PC-9 (cell line): Measurements from ENCODE around the gene RHBDL1. TPM values are rescaled to one million over a fixed set of nuclear protein-coding genes. Genes with fewer than 3 reads are reported as not detected.

Experiments used
- Bru-seq: library from RNA; stranded (reverse); fragments of 400-500 nt; gene quantifications from one replicate; lab custom pipeline; 2021; lab: Mats Ljungman, UMichigan
- BruChase-seq, 2 experiments: library from RNA; stranded (reverse); fragments of 400-500 nt; gene quantifications; one replicate each; lab custom pipeline; 2021; lab: Mats Ljungman, UMichigan
- BruUV-seq: library from RNA; stranded (reverse); fragments of 400-500 nt; replicated peaks from 2 replicates; lab custom pipeline; 2021; lab: Mats Ljungman, UMichigan
- CTCF ChIA-PET: fragments of 300-600 bp; sonication (Branson Sonifier 250); formaldehyde crosslinking; loops from one replicate; lab custom pipeline; 2022; ENCODE audit warnings: antibody characterized with exemption; lab: Charles Lee
- POLR2A ChIA-PET: fragments of 300-600 bp; sonication (Branson Sonifier 250); formaldehyde crosslinking; loops from one replicate; lab custom pipeline; 2022; ENCODE audit warnings: antibody characterized with exemption; ENCODE audit not compliant: unreplicated experiment; lab: Charles Lee
- DNase-seq, 2 experiments: peaks; one replicate each; pipeline versions ENCODE4 v3.0.0 to v3.0.0-alpha.2; 2015 to 2022; ENCODE audit warnings: mixed read lengths in 1 of 2
- H2AFZ ChIP-seq: fragments of 200-600 bp; sonication (generic); 2 replicates; pipeline ENCODE4 v1.8.1; 2017; ENCODE audit warnings: antibody characterized with exemption
- H3F3A ChIP-seq: fragments of 200-600 bp; sonication (generic); 2 replicates; pipeline ENCODE4 v1.8.1; 2017; ENCODE audit warnings: antibody characterized with exemption, mild to moderate bottlenecking, low read depth; ENCODE audit not compliant: insufficient read depth
- H3K27ac ChIP-seq: fragments of 200-600 bp; sonication (generic); 2 replicates; pipeline ENCODE4 v1.6.1; 2016; ENCODE audit warnings: mixed run types
- H3K27me3 ChIP-seq: fragments of 200-600 bp; sonication (generic); 2 replicates; pipeline ENCODE4 v1.6.1; 2016; ENCODE audit warnings: low read depth, mixed run types; ENCODE audit not compliant: insufficient read depth
- H3K36me3 ChIP-seq: fragments of 200-600 bp; sonication (generic); 2 replicates; pipeline ENCODE4 v1.6.1; 2016; ENCODE audit warnings: low read depth, mixed run types
- H3K4me1 ChIP-seq: fragments of 200-600 bp; sonication (generic); replicated peaks from 2 replicates; pipeline ENCODE4 v1.6.1; 2016; ENCODE audit warnings: mixed run types; ENCODE audit not compliant: insufficient read depth
- H3K4me2 ChIP-seq: fragments of 200-600 bp; sonication (generic); 2 replicates; pipeline ENCODE4 v1.6.1; 2017; ENCODE audit warnings: mixed run types
- H3K4me3 ChIP-seq: fragments of 200-600 bp; sonication (generic); 2 replicates; pipeline ENCODE4 v1.6.1; 2016; ENCODE audit warnings: mixed run types
- H3K79me2 ChIP-seq: fragments of 200-600 bp; sonication (generic); 2 replicates; pipeline ENCODE4 v1.6.1; 2017; ENCODE audit warnings: low read depth, mixed run types
- H3K9me2 ChIP-seq: fragments of 200-600 bp; sonication (generic); 2 replicates; pipeline ENCODE4 v1.8.1; 2017; ENCODE audit warnings: mild to moderate bottlenecking; ENCODE audit not compliant: insufficient read depth
- H3K9me3 ChIP-seq: fragments of 200-600 bp; sonication (generic); 2 replicates; pipeline ENCODE4 v1.8.1; 2016; ENCODE audit warnings: low read depth; ENCODE audit not compliant: insufficient read depth
- H4K20me1 ChIP-seq: fragments of 200-600 bp; sonication (generic); 2 replicates; pipeline ENCODE4 v1.8.1; 2017; ENCODE audit not compliant: insufficient read depth
- EZH2 ChIP-seq: fragments of 200-600 bp; sonication (generic); IDR thresholded peaks from 2 replicates; pipeline ENCODE4 v1.8.0; 2017; ENCODE audit warnings: antibody characterized with exemption, low read depth
- intact Hi-C: fragments of 100-400 bp; cut with micrococcal nuclease; formaldehyde crosslinking; loops from one replicate; pipeline ENCODE4 v1.10.0; 2022; ENCODE audit not compliant: unreplicated experiment
- long read RNA-seq: library from polyadenylated mRNA; stranded (forward); transcript quantifications from one replicate; pipeline ENCODE4 v2.0.0, GENCODE V29; 2022
- total RNA-seq: library from RNA; stranded (reverse); gene quantifications from 2 replicates; pipeline ENCODE4 v1.2.3, GENCODE V29; 2021
- TF ChIP-seq, protein P1 (sequence below): fragments of 200-600 bp; sonication (generic); conservative IDR thresholded peaks from 2 replicates; pipeline ENCODE4 v1.6.1; 2017; ENCODE audit warnings: mixed run types, antibody characterized with exemption, mild to moderate bottlenecking, moderate library complexity

The RHBDL1 gene
- total RNA-seq (18.1 and 19.9 TPM in 2 replicates), Bru-seq, nascent RNA (percentile 44 among the genes with signal in this experiment), BruChase-seq, experiment 1, labeled RNA remaining after a 2-hour chase (percentile 63 among the genes with signal in this experiment), BruChase-seq, experiment 2, labeled RNA remaining after a 6-hour chase (percentile 81 among the genes with signal in this experiment)
- long read RNA-seq, partial matches to known transcripts: 5 of 5 reads
- long read RNA-seq, other reads (novel, unspliced or antisense): 0 of 5 reads

DNA sequence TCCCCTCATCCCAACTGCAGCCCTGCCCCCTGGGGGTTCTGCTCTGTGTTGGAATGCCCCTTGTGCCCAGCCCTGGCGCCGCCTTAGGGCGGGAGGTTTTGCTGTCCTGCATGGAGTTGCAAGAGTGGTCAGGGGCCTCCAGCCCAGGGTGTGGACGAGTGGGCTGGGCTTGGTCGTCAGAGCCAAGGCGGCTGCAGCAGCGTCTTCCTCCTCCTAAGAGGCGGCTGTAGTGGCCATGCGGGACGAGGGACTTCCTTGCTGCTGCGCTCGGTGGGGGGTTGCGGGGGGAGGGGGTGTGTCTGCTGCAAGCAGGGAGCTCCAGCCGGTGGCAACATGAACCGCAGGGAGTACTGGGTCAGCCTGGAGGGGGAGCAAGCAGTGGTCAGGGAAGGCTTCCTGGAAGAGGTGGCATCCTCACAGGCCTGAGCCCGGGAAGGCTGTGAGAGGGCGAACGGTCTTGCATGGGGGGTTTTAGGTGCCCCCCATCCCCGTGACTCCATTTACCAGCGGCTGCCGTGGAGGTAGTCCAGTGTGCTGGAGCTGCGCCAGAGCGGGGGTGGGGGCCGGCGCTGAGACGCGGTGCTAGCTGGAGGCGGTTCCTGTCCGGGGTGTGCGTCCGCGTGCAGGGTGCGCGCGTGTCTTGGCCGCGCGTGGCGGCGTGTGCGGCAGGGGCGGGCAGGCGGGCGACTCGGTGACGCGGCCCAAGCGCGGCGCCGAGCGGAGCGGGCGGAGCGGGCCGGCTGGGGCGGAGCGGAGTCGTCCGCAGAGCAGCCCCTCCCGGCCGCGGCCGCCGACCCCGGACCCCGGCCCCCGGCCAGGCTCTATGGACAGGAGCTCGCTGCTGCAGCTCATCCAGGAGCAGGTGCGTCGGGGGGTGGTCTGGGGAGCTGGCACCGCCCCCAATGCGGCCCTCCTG lies at the start of gene RHBDL1:
RHBDL1 (plus strand) TSS at position 704 of the 916 bp plus-strand sequence; CDS start at position 824, 120 bp downstream.
- no peak for DNase-seq
- H2AFZ ChIP-seq: no peak within 1 kb of the TSS
- no peaks in the 10 kb centered on the region for H3K9me3 ChIP-seq
- intact Hi-C loops: no loop called here
- ChIA-PET CTCF (interaction anchor here (1.1 kb wide), 1 partner anchor 15 kb away, joined by 4 read pairs; no protein-coding TSS in a partner anchor), POLR2A (no interaction called here)
- TF ChIP-seq EZH2: no peak
- TF ChIP-seq, protein P1, sequence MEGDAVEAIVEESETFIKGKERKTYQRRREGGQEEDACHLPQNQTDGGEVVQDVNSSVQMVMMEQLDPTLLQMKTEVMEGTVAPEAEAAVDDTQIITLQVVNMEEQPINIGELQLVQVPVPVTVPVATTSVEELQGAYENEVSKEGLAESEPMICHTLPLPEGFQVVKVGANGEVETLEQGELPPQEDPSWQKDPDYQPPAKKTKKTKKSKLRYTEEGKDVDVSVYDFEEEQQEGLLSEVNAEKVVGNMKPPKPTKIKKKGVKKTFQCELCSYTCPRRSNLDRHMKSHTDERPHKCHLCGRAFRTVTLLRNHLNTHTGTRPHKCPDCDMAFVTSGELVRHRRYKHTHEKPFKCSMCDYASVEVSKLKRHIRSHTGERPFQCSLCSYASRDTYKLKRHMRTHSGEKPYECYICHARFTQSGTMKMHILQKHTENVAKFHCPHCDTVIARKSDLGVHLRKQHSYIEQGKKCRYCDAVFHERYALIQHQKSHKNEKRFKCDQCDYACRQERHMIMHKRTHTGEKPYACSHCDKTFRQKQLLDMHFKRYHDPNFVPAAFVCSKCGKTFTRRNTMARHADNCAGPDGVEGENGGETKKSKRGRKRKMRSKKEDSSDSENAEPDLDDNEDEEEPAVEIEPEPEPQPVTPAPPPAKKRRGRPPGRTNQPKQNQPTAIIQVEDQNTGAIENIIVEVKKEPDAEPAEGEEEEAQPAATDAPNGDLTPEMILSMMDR: no peak
- H3K27ac ChIP-seq: no peak within 1 kb of the TSS
- H4K20me1 ChIP-seq: no peaks in the 10 kb centered on the region; the same call in 1 of the 2 replicates
- no peaks in the 10 kb centered on the region for H3K36me3 ChIP-seq
- H3K79me2 ChIP-seq: no peaks in the 10 kb centered on the region
- H3K4me1 ChIP-seq: no peaks in the 10 kb centered on the region
- H3F3A ChIP-seq: peaks cover 15% of the 10 kb centered on the region; the same call in 1 of the 2 replicates
- H3K9me2 ChIP-seq: no peaks in the 10 kb centered on the region
- BruUV-seq: no TSS peak
- H3K4me3 ChIP-seq: no peak within 1 kb of the TSS
- no peaks in the 10 kb centered on the region for H3K27me3 ChIP-seq
- no peak within 1 kb of the TSS for H3K4me2 ChIP-seq

DNA sequence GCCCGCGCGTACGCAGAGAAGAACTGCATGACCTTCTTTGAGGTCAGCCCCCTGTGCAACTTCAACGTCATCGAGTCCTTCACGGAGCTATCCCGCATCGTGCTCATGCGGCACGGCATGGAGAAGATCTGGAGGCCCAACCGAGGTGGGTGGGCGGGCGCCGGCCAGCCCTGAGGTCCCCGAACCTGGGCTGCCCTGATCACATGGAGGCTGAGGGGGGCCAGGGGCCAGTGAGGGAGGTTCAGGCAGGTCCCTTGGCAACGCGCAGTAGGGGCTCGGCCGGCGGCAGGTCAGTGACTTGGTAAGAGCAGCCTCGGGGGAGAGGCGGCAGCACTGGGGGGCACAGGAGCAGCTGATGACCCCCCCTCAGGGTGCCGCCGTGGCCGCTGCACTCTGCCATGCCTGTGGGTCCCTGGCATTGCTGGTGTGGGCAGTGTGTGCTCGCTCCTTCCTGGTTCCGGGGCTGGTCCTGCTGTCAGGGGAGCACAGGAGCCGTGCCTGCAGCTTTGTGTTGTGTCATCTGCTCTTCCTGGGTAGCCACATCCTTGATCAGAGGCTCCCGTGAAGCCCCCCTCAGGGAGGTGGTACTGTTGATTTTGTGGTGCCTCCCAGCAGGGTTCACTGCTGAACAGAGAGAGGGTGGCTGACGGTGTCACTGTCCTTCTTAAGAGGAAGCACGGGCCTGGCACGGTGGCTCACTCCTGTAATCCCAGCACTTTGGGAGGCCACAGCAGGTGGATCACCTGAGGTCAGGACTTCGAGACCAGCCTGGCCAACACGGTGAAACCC lies 49.3 kb upstream of the RHBDL1 start:
- ChIA-PET CTCF (no interaction called here), POLR2A (interaction anchor here (0.6 kb wide), 2 partner anchors 99 to 273 kb away, joined by 3 to 5 read pairs; partner anchors contain the start of gene AXIN1)
- intact Hi-C loops: loop anchor here (5.0 kb wide), 1 partner anchor 41 kb away; the partner anchor contains the start of gene RHOT2
- H3K4me1 ChIP-seq: peaks cover 23% of the 10 kb centered on the region
- H3K27me3 ChIP-seq: no peaks in the 10 kb centered on the region
- no peak for DNase-seq
- no peaks in the 10 kb centered on the region for H3K79me2 ChIP-seq
- H4K20me1 ChIP-seq: peaks cover 18% of the 10 kb centered on the region; the same call in 1 of the 2 replicates
- H3K9me3 ChIP-seq: no peaks in the 10 kb centered on the region
- BruUV-seq: no TSS peak
- no peak overlapping the region for H3K4me3 ChIP-seq
- peaks cover 46% of the 10 kb centered on the region for H3F3A ChIP-seq
- peak overlapping the region; percentile 60 for H3K4me2 ChIP-seq
- no peaks in the 10 kb centered on the region for H3K9me2 ChIP-seq
- H3K36me3 ChIP-seq: no peaks in the 10 kb centered on the region
- no peak for TF ChIP-seq EZH2
- TF ChIP-seq, protein P1: no peak
- no peak overlapping the region for H2AFZ ChIP-seq
- H3K27ac ChIP-seq: peak overlapping the region; percentile 76
